ENCODE data around the gene BAZ2B. TPM values are rescaled to one million over a fixed set of nuclear protein-coding genes. Genes with fewer than 3 reads are reported as not detected.

Gene BAZ2B
- total RNA-seq, 1 experiment from 2014 or later = 33.0 TPM

DNA sequence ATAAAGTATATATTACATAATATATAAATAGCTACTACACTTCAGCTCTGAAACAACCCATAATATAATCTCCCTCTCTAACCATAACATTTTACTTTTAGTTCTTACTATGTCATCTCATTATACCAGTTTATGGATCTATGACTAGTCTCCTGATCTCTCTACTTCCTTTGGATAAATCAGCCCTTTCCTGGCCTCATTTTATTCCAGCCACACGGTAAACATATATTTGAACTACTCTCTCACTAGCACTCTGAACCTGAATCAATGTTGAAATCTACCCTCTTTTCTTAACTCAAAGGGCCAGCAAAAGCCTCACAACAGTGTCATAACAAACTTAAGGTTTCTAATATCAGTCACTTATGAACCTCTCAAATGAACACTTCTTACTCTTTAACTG lies 62.6 kb downstream of the BAZ2B start:
- H3K27ac Mint-ChIP-seq = peak overlapping the region; percentile 29; the same call in 1 of the 2 replicates
- CTCF ChIA-PET = no interaction called here

GRCh38 chr2:159551806-159552205 lies 64.5 kb downstream of the BAZ2B start:
- Mint-ChIP-seq H3K4me3 (no peak overlapping the region), H3K9me3 (no peaks in the 10 kb centered on the region), H3K27ac (no peak overlapping the region), H3K27me3 (ENCODE audit: low read depth) (no peaks in the 10 kb centered on the region), H3K4me1 (peaks cover 7% of the 10 kb centered on the region), H3K36me3 (peaks cover 3% of the 10 kb centered on the region; the same call in 1 of the 2 replicates)
- ChIA-PET CTCF (no interaction called here), POLR2A (no interaction called here)
- DNase-seq (ENCODE audit: low spot score) = no peak
- no peak for ATAC-seq
- no peak for TF ChIP-seq SMAD3 (CRISPR knock-in tag; IDR thresholded peaks at IDR 0.05; ENCODE audit: borderline replicate concordance)
- TF ChIP-seq SOX15 (CRISPR knock-in tag; IDR thresholded peaks at IDR 0.05) = no peak
- TF ChIP-seq FOXP1 (CRISPR knock-in tag; IDR thresholded peaks at IDR 0.05; ENCODE audit: borderline replicate concordance) = no peak

More for the DNA sequence above, 62.6 kb downstream of the BAZ2B start:
- POLR2A ChIA-PET = no interaction called here
- no peak overlapping the region for H3K4me3 Mint-ChIP-seq
- ATAC-seq (no peak), DNase-seq (ENCODE audit: low spot score) (no peak)
- TF ChIP-seq TCF7 (CRISPR knock-in tag; IDR thresholded peaks at IDR 0.05; ENCODE audit: low read depth) (no peak), FOXJ3 (CRISPR knock-in tag; IDR thresholded peaks at IDR 0.05; ENCODE audit: borderline replicate concordance) (no peak), GTF2I (CRISPR knock-in tag; conservative IDR thresholded peaks at IDR 0.05) (no peak), USF2 (CRISPR knock-in tag; IDR thresholded peaks at IDR 0.05) (no peak), ATF6 (CRISPR knock-in tag; IDR thresholded peaks at IDR 0.05) (no peak), ZBTB21 (CRISPR knock-in tag; IDR thresholded peaks at IDR 0.05; ENCODE audit: borderline replicate concordance) (no peak), SOX15 (CRISPR knock-in tag; IDR thresholded peaks at IDR 0.05) (no peak)
- TF ChIP-seq, protein P1, sequence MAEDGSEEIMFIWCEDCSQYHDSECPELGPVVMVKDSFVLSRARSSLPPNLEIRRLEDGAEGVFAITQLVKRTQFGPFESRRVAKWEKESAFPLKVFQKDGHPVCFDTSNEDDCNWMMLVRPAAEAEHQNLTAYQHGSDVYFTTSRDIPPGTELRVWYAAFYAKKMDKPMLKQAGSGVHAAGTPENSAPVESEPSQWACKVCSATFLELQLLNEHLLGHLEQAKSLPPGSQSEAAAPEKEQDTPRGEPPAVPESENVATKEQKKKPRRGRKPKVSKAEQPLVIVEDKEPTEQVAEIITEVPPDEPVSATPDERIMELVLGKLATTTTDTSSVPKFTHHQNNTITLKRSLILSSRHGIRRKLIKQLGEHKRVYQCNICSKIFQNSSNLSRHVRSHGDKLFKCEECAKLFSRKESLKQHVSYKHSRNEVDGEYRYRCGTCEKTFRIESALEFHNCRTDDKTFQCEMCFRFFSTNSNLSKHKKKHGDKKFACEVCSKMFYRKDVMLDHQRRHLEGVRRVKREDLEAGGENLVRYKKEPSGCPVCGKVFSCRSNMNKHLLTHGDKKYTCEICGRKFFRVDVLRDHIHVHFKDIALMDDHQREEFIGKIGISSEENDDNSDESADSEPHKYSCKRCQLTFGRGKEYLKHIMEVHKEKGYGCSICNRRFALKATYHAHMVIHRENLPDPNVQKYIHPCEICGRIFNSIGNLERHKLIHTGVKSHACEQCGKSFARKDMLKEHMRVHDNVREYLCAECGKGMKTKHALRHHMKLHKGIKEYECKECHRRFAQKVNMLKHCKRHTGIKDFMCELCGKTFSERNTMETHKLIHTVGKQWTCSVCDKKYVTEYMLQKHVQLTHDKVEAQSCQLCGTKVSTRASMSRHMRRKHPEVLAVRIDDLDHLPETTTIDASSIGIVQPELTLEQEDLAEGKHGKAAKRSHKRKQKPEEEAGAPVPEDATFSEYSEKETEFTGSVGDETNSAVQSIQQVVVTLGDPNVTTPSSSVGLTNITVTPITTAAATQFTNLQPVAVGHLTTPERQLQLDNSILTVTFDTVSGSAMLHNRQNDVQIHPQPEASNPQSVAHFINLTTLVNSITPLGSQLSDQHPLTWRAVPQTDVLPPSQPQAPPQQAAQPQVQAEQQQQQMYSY (CRISPR knock-in tag; IDR thresholded peaks at IDR 0.05) = no peak
- peaks cover 3% of the 10 kb centered on the region; the same call in 1 of the 2 replicates for H3K36me3 Mint-ChIP-seq
- no peaks in the 10 kb centered on the region for H3K9me3 Mint-ChIP-seq
- H3K4me1 Mint-ChIP-seq = peaks cover 13% of the 10 kb centered on the region
- no peaks in the 10 kb centered on the region for H3K27me3 Mint-ChIP-seq (ENCODE audit: low read depth)

- H3K36me3 Mint-ChIP-seq = peaks cover 3% of the 10 kb centered on the region; the same call in 1 of the 2 replicates
- no peaks in the 10 kb centered on the region for H3K9me3 Mint-ChIP-seq
- H3K4me1 Mint-ChIP-seq = peaks cover 16% of the 10 kb centered on the region
- ATAC-seq = no peak
- TF ChIP-seq ETV6 (CRISPR knock-in tag; IDR thresholded peaks at IDR 0.05) (no peak), TEAD1 (CRISPR knock-in tag; IDR thresholded peaks at IDR 0.05) (no peak), ZBTB43 (CRISPR knock-in tag; IDR thresholded peaks at IDR 0.05) (no peak), CREM (CRISPR knock-in tag; IDR thresholded peaks at IDR 0.05) (no peak), ESRRA (CRISPR knock-in tag; IDR thresholded peaks at IDR 0.05; ENCODE audit: borderline replicate concordance) (no peak), FOXJ3 (CRISPR knock-in tag; IDR thresholded peaks at IDR 0.05; ENCODE audit: borderline replicate concordance) (no peak), MAX (CRISPR knock-in tag; IDR thresholded peaks at IDR 0.05) (no peak), NFATC4 (CRISPR knock-in tag; IDR thresholded peaks at IDR 0.05) (no peak)
- TF ChIP-seq, protein P2, sequence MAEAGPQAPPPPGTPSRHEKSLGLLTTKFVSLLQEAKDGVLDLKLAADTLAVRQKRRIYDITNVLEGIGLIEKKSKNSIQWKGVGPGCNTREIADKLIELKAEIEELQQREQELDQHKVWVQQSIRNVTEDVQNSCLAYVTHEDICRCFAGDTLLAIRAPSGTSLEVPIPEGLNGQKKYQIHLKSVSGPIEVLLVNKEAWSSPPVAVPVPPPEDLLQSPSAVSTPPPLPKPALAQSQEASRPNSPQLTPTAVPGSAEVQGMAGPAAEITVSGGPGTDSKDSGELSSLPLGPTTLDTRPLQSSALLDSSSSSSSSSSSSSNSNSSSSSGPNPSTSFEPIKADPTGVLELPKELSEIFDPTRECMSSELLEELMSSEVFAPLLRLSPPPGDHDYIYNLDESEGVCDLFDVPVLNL (CRISPR knock-in tag; IDR thresholded peaks at IDR 0.05; ENCODE audit: borderline replicate concordance, low read depth) = no peak
- TF ChIP-seq, protein P3, sequence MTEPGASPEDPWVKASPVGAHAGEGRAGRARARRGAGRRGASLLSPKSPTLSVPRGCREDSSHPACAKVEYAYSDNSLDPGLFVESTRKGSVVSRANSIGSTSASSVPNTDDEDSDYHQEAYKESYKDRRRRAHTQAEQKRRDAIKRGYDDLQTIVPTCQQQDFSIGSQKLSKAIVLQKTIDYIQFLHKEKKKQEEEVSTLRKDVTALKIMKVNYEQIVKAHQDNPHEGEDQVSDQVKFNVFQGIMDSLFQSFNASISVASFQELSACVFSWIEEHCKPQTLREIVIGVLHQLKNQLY (CRISPR knock-in tag; IDR thresholded peaks at IDR 0.05) = no peak
- TF ChIP-seq, protein P4, sequence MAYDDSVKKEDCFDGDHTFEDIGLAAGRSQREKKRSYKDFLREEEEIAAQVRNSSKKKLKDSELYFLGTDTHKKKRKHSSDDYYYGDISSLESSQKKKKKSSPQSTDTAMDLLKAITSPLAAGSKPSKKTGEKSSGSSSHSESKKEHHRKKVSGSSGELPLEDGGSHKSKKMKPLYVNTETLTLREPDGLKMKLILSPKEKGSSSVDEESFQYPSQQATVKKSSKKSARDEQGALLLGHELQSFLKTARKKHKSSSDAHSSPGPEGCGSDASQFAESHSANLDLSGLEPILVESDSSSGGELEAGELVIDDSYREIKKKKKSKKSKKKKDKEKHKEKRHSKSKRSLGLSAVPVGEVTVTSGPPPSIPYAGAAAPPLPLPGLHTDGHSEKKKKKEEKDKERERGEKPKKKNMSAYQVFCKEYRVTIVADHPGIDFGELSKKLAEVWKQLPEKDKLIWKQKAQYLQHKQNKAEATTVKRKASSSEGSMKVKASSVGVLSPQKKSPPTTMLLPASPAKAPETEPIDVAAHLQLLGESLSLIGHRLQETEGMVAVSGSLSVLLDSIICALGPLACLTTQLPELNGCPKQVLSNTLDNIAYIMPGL (CRISPR knock-in tag; IDR thresholded peaks at IDR 0.05) = no peak
- H3K27ac Mint-ChIP-seq = peak overlapping the region; percentile 41; the same call in 1 of the 2 replicates
- H3K4me3 Mint-ChIP-seq = no peak overlapping the region
- H3K27me3 Mint-ChIP-seq (ENCODE audit: low read depth) = no peaks in the 10 kb centered on the region
- CTCF ChIA-PET = no interaction called here
- DNase-seq (ENCODE audit: low spot score) = no peak
- POLR2A ChIA-PET = no interaction called here
Observed at GRCh38 chr2:159550231-159550630, 66.1 kb downstream of the BAZ2B start.

Data from WTC11 (cell line).